HL-60 (cell line): Measurements from ENCODE around the gene LRRC61.
A peak's percentile ranks its signal among the peaks of the same experiment; 100 is the strongest.

ENCODE experiments used
- DNase-seq, 2 experiments: peaks; one replicate each; pipeline ENCODE4 v3.0.0-alpha.2; 2010 to 2020; ENCODE audit warnings: low read depth in 1 of 2, low spot score in 1 of 2
- H3K27ac ChIP-seq: fragments of 250-450 bp; sonication (Bioruptor Pico); replicated peaks from 2 replicates; pipeline ENCODE4 v1.5.1; 2020; ENCODE audit warnings: mild to moderate bottlenecking, moderate library complexity
- H3K27me3 ChIP-seq: fragments of 250-450 bp; sonication (Bioruptor Pico); 2 replicates; pipeline ENCODE4 v1.5.1; 2021; ENCODE audit warnings: mild to moderate bottlenecking, moderate library complexity; ENCODE audit not compliant: insufficient read depth, poor library complexity, severe bottlenecking
- H3K4me3 ChIP-seq: replicated peaks from 2 replicates; pipeline ENCODE4 v1.5.1; 2011; ENCODE audit warnings: mild to moderate bottlenecking, control low read depth, low read length; ENCODE audit not compliant: insufficient read depth
- CTCF ChIP-seq: IDR thresholded peaks from one replicate; pipeline ENCODE4 v1.5.1; 2011; ENCODE audit warnings: low read length, control low read depth, inconsistent platforms; ENCODE audit not compliant: insufficient read depth
- GABPA ChIP-seq: IDR thresholded peaks from 2 replicates; pipeline ENCODE4 v1.6.1; 2012; ENCODE audit warnings: low read depth
- POLR2AphosphoS5 ChIP-seq: IDR thresholded peaks from 2 replicates; pipeline ENCODE4 v1.6.1; 2012; ENCODE audit warnings: low read depth
- REST ChIP-seq: IDR thresholded peaks from 2 replicates; pipeline ENCODE4 v1.6.1; 2012; ENCODE audit warnings: low read depth; ENCODE audit not compliant: insufficient replicate concordance
- SPI1 ChIP-seq: IDR thresholded peaks from 2 replicates; pipeline ENCODE4 v1.6.1; 2012; ENCODE audit warnings: low read depth, mild to moderate bottlenecking, borderline replicate concordance

Gene LRRC61

GRCh38 chr7:150378853-150379440 lies 55.8 kb downstream of the LRRC61 start, which contains the start of gene ZNF775:
Gene ZNF775 (plus strand): TSS chr7:150379330. CDS start chr7:150388471, 9,141 bp downstream.
- peak; percentile 64; the same call in 1 of the 2 replicates for TF ChIP-seq SPI1
- no peak for TF ChIP-seq REST
- no peak for TF ChIP-seq GABPA
- TF ChIP-seq POLR2AphosphoS5 = peak; percentile 81; the same call in 1 of the 2 replicates
- no peak for TF ChIP-seq CTCF
- Histone ChIP-seq H3K4me3 (peak within 1 kb of the TSS; percentile 80), H3K27ac (peak within 1 kb of the TSS; percentile 90), H3K27me3 (no peaks in the 10 kb centered on the region)
- peak; percentile 81 to 93 for DNase-seq

GRCh38 chr7:150379441-150380379 lies 56.6 kb downstream of the LRRC61 start:
- DNase-seq = no peak
- no peak for TF ChIP-seq CTCF
- TF ChIP-seq REST = no peak
- TF ChIP-seq GABPA = no peak
- no peak for TF ChIP-seq SPI1
- no peak; the same call in 1 of the 2 replicates for TF ChIP-seq POLR2AphosphoS5
- Histone ChIP-seq H3K27ac (peak overlapping the region; percentile 66), H3K27me3 (no peaks in the 10 kb centered on the region), H3K4me3 (peak overlapping the region; percentile 80)

- no peak for TF ChIP-seq POLR2AphosphoS5
- TF ChIP-seq SPI1 = no peak
- TF ChIP-seq CTCF = no peak
- TF ChIP-seq REST = no peak
- TF ChIP-seq GABPA = no peak
- DNase-seq = no peak
- Histone ChIP-seq H3K27ac (no peak overlapping the region), H3K27me3 (no peaks in the 10 kb centered on the region), H3K4me3 (no peak overlapping the region)
Observed at GRCh38 chr7:150380463-150380862, 57.3 kb downstream of the LRRC61 start.
